Activated naive CD8-positive, alpha-beta T cell treated with anti-CD3 and anti-CD28 coated beads, Interleukin-2, amount 10 ng/mL, durations not matched to agents 7 days and 5 days (primary cell): Measurements from ENCODE around the gene G3BP1. TPM values are rescaled to one million over a fixed set of nuclear protein-coding genes. Genes with fewer than 3 reads are reported as not detected.

Experiments
- total RNA-seq, 2 experiments: library from RNA; stranded (reverse); gene quantifications; one replicate each; pipeline ENCODE4 v1.2.3, GENCODE V29; 2021

G3BP1 gene
- total RNA-seq, 2 experiments from 2014 or later = 164 to 178 TPM

Other genes with a start within 250 kb of the G3BP1 start
- not detected for gene FAT2, start 180.6 kb upstream of the G3BP1 start, total RNA-seq
- under 1 TPM; 0.39 to 0.96 TPM for gene SPARC, start 85.0 kb upstream of the G3BP1 start, total RNA-seq
- 10 to 100 TPM; 42.7 to 48.1 TPM for gene ATOX1, start 13.3 kb upstream of the G3BP1 start, total RNA-seq
- not detected for gene GLRA1, start 152.9 kb downstream of the G3BP1 start, total RNA-seq